Ishikawa (cell line): ENCODE results near the gene GPR137C.

Source experiments
- CEBPB ChIP-seq: IDR thresholded peaks from 2 replicates; pipeline ENCODE4 v1.6.1; 2012
- EGR1 ChIP-seq: IDR thresholded peaks from 2 replicates; pipeline ENCODE4 v1.6.1; 2012
- EP300 ChIP-seq: IDR thresholded peaks from 2 replicates; pipeline ENCODE4 v1.6.1; 2012; ENCODE audit warnings: borderline replicate concordance
- MAX ChIP-seq: IDR thresholded peaks from 2 replicates; pipeline ENCODE4 v1.6.1; 2012
- RAD21 ChIP-seq: IDR thresholded peaks from 2 replicates; pipeline ENCODE4 v1.6.1; 2012; ENCODE audit warnings: low read depth
- REST ChIP-seq: IDR thresholded peaks from 2 replicates; pipeline ENCODE4 v1.6.1; 2012; ENCODE audit warnings: low read depth, mild to moderate bottlenecking
- TAF1 ChIP-seq: IDR thresholded peaks from 2 replicates; pipeline ENCODE4 v1.6.1; 2012; ENCODE audit warnings: low read depth, mild to moderate bottlenecking
- TEAD4 ChIP-seq: IDR thresholded peaks from 2 replicates; pipeline ENCODE4 v1.6.1; 2012
- USF1 ChIP-seq: IDR thresholded peaks from 2 replicates; pipeline ENCODE4 v1.6.1; 2012
- YY1 ChIP-seq: IDR thresholded peaks from 2 replicates; pipeline ENCODE4 v1.6.1; 2012; ENCODE audit warnings: low read depth
- ZBTB7A ChIP-seq: IDR thresholded peaks from 2 replicates; pipeline ENCODE4 v1.6.1; 2012; ENCODE audit warnings: low read depth

DNA sequence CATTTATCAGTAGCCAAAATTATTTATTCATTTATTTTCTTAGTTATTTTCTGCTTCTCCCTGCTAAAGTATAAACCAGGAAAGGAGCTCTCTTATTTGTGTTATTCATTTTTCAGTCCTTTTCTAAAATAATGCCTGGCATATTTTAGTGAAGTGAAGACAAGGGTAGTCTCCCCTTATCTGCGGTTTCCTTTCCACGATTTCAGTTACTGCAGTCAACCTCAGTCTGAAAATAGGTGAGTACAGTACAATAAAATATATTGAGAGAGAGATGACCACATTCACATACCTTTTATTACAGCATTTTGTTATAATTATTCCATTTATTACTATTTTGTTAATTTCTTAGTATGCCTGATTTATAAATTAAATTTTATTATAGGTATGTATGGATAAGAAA, 57.6 kb downstream of the GPR137C start:
- TF ChIP-seq TEAD4 (no peak), MAX (no peak), EP300 (no peak), REST (no peak), USF1 (no peak), YY1 (no peak), TAF1 (no peak), EGR1 (no peak), RAD21 (no peak), ZBTB7A (no peak), CEBPB (no peak)
